ENCODE results near the gene PWWP2B. TPM values are rescaled to one million over a fixed set of nuclear protein-coding genes. Genes with fewer than 3 reads are reported as not detected.

The PWWP2B gene
- total and polyA plus RNA-seq, 2 of the 4 experiments (the other 2 are of a cell fraction): 1.7 to 2.2 TPM

DNA sequence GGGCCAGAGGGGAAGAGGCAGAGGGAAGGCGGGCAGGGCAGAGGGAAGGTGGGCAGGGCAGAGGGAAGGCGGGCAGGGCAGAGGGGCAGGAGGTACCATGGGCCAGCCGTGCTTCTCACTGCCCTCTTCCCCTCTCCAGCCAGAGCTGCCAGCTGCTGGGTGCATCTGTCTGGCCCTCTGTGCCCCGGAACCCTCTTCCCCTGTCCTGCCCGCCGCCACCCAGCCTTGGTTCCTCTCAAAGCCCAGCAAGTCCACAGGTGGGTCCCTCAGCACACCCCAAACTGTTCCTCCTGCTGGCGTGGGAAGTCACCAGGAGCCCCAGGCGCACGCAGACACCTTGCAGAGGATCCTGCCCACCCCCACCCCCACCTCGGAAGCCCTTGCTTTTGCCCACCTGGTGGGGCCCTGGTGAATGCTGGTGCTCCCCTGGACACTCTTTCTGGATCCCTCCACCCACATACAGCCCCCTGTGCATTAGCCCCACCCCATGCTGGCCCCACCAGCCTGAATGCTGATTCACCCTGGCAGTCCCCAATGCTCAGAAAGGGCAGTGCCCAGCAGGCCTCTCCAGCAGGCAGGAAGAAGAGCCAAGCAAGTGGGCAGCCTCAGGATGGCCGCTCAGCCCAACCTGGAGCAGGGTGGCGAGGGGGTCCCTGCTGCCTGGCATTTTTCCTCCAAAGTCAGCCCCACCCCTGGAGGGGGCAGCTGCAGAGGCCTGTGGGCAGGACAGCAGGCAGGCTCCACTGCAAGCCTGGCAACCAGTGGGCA, 1.9 kb upstream of the PWWP2B start (continued):
- no peak for TF ChIP-seq MAZ (IDR thresholded peaks at IDR 0.05; ENCODE audit: borderline replicate concordance, low read depth, low read length)

DNA sequence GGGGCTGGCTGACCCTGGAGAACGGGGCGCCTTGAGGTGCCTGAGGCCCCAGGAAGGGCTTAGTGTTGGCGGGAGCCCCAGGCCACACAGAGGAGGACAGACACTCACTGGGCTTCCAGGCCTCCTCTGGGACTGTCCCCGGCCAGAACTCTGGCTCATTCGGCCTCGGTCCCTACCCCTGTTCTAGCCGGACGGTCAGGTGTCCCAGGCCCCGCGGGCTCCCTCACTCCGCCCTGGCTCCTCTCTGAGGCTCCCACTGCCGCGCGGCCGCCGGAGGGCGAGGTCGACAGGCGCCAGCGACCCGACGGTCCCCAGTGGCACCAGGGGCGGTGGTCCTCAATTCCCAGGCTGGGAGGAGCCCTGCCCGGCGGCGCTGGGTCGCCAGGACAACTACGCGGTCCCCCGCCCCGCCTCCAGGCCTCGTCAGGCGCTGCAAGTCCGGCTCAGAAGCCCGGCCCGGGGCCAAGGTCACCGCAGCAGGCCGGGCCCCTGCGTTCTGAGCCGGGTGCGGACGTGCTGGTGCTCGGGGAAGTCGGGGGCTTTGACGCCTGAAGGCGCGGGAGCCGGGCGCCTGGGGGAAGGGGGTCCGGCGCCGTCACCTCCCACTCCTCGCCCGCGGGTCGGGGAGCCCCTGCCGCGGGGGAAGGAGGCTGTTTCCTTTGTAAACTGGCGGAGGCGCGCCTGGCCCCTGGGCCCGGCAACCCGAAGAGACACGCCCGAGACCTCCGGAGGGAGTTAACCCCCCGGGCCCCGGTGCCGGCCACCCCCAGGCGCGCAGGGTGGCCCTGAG, 1.1 kb upstream of the PWWP2B start:
- Histone ChIP-seq H3K9me3 (ENCODE audit: control insufficient read depth, insufficient read depth, low read length) (no peaks in the 10 kb centered on the region), H3K27me3 (ENCODE audit: control insufficient read depth, insufficient read depth, low read length) (no peaks in the 10 kb centered on the region), H3K56ac (ENCODE audit: extremely low read depth, insufficient read depth, low read length) (no peak overlapping the region), H3K9ac (ENCODE audit: low read depth, low read length) (0 out of 2 replicates have a peak overlapping the region, but pooled peaks have one; percentile 13), H3K14ac (replicated peaks; ENCODE audit: low read depth, low read length) (no peak overlapping the region), H2BK120ac (ENCODE audit: low read depth, low read length) (no peak overlapping the region), H3K4ac (ENCODE audit: low read depth, low read length) (no peak overlapping the region), H3K4me1 (ENCODE audit: control insufficient read depth, insufficient read depth, low read length) (peaks cover 21% of the 10 kb centered on the region), H4K8ac (ENCODE audit: low read depth in 2 of 2, low read length in 2 of 2) (no peak overlapping the region), H2AK9ac (replicated peaks; ENCODE audit: low read depth, low read length, poor library complexity) (peak overlapping the region; percentile 82), H3K18ac (ENCODE audit: low read depth, low read length) (no peak overlapping the region), H2BK5ac (ENCODE audit: low read depth, low read length, poor library complexity, severe bottlenecking) (no peak overlapping the region), H3K4me3 (ENCODE audit: insufficient read depth, low read depth, low read length) (peak overlapping the region; percentile 86), H3K9me1 (ENCODE audit: insufficient read depth, low read length) (peaks cover 14% of the 10 kb centered on the region; the same call in 1 of the 2 replicates), H2AK5ac (ENCODE audit: low read depth, low read length) (peak overlapping the region; percentile 24; the same call in 1 of the 2 replicates), H3K79me1 (ENCODE audit: low read depth in 1 of 2, low read length in 2 of 2) (peaks cover 6 to 21% of the 10 kb centered on the region in 2 experiments; a peak in 3 of 4 replicates), H2BK15ac (ENCODE audit: low read depth, low read length) (no peak overlapping the region), H3K36me3 (ENCODE audit: control insufficient read depth, insufficient read depth, low read length) (no peaks in the 10 kb centered on the region), H2BK20ac (ENCODE audit: low read depth, low read length) (no peak overlapping the region), H3K4me2 (ENCODE audit: low read depth, low read length) (peak overlapping the region; percentile 20; the same call in 1 of the 2 replicates), H2AFZ (replicated peaks; ENCODE audit: low read length, poor library complexity) (peak overlapping the region; percentile 81), H4K5ac (ENCODE audit: low read depth, low read length) (no peak overlapping the region), H3K27ac (ENCODE audit: insufficient read depth, low read length) (no peak overlapping the region), H3K23ac (ENCODE audit: low read depth, low read length) (no peak overlapping the region), H4K20me1 (ENCODE audit: insufficient read depth, low read length) (peaks cover 3% of the 10 kb centered on the region), H4K91ac (ENCODE audit: insufficient read depth, low read depth, low read length) (no peak overlapping the region)
- no TSS peak for BruUV-seq (replicated peaks)
- intact Hi-C loops (cut with micrococcal nuclease): loop anchor here (5.0 kb wide), 1 partner anchor 121 kb away; no protein-coding TSS in a partner anchor
- POLR2A ChIA-PET (ENCODE audit: unreplicated experiment): no interaction called here
- dilution Hi-C loops (cut with HindIII; ENCODE audit: low sequenced_read_pairs, unreplicated experiment): no loop called here
- 71% methylated on average over 8 of the region's 71 CpGs; no CpG with 5 or more reads in 1 of the 2 experiments for WGBS, 2 experiments (ENCODE audit: extremely low coverage in 2 of 2, insufficient read length in 1 of 2)
- TF ChIP-seq MXI1 (IDR thresholded peaks at IDR 0.05; ENCODE audit: borderline replicate concordance, low read depth, low read length): no peak
- TF ChIP-seq MAZ (IDR thresholded peaks at IDR 0.05; ENCODE audit: borderline replicate concordance, low read depth, low read length): no peak
- no peak for TF ChIP-seq FOS (IDR thresholded peaks at IDR 0.05; ENCODE audit: low read depth, low read length)
- no peak for TF ChIP-seq SMC3 (IDR thresholded peaks at IDR 0.05; ENCODE audit: low read depth, low read length)
- no peak for TF ChIP-seq ELK1 (IDR thresholded peaks at IDR 0.05; ENCODE audit: borderline replicate concordance, low read depth, low read length)
- no peak for TF ChIP-seq MAFK (IDR thresholded peaks at IDR 0.05; ENCODE audit: low read depth, low read length)
- in situ Hi-C loops (cut with MboI; ENCODE audit: low sequenced_read_pairs): loop anchor here (10.0 kb wide), 1 partner anchor 239 kb away; no protein-coding TSS in a partner anchor
- DNase-seq (no peak), ATAC-seq (ENCODE audit: low read depth) (peak; percentile 4)
- CTCF ChIA-PET: no interaction called here

Measured in IMR-90 (cell line).